ENCODE results near the gene NIN. TPM values are rescaled to one million over a fixed set of nuclear protein-coding genes. Genes with fewer than 3 reads are reported as not detected.
A peak's percentile ranks its signal among the peaks of the same experiment; 100 is the strongest.

The NIN gene
- total RNA-seq (100 to 1,000 TPM; 124 to 137 TPM), polyA plus RNA-seq (10 to 100 TPM; 37.1 to 60.2 (median 42.7) TPM), total RNA-seq (252 to 512 (median 359) reads per million in 6 experiments)

GRCh38 chr14:50830932-50831725, at the start of gene NIN:
Gene NIN, minus strand, starts transcription at chr14:50831162. Its CDS starts 9,106 bp downstream, at chr14:50822056.
- Mint-ChIP-seq H3K4me3 (peak within 1 kb of the TSS; percentile 89 to 99 (median 98)), H3K27ac (peak within 1 kb of the TSS; percentile 95 to 99 (median 98)), H3K4me1 (peaks cover 40 to 80% (median 70%) of the 10 kb centered on the region in 4 donors), H3K9me3 (no peaks in the 10 kb centered on the region), H3K36me3 (peaks cover 0 to 8% (median 0%) of the 10 kb centered on the region in 3 donors), H3K27me3 (no peaks in the 10 kb centered on the region)
- DNase-seq: peak; percentile 63 to 83 (median 72)
- peak; percentile 77 to 81 for ATAC-seq
- POLR2A ChIA-PET: interaction anchor here (1.0 to 4.8 kb wide), 12 partner anchors 10 to 1211 kb away, joined by 3 to 79 read pairs (median 8); partner anchors contain the start of genes MGAT2 and RPL36AL

DNA sequence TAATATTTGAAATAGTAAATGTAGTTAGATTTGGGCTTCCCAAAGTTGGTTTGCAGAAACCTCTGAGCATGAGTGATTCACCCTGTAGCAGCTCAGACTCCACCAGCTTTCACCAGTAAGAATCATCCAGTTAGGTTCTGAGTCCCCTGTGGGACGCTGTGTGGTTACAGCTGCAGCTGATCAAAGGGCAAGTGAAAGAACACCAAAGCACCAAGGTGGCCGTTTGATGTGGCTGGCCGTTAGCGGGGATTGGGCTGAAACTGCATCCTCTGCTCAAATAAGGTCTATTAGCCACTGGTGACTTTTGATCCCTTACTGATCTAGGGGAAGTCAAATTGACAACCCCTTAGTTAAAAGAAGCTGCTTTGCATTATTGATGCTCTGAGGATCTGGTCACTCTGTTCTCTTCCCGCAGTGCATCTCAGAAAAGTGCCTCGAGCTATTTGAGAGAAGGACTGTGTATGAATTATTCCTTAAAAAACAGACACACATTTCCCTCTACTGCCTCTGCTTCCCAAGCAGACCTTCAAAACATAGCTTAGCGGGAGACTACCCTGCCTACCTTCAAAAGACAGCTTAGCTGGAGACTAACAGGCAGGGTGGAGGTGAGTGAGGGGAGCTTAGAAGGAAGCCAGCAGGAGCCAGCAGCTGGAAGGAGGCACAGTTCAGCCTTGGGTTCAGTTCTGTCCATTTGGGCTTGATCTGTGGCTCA, 44.6 kb upstream of the NIN start:
- POLR2A ChIA-PET: interaction anchor here (1.4 kb wide), 1 partner anchor 91 kb away, joined by 4 read pairs; no protein-coding TSS in a partner anchor
- peak; percentile 22 to 78 (median 61) for DNase-seq
- peaks cover 17 to 48% (median 41%) of the 10 kb centered on the region in 4 donors for H3K4me1 Mint-ChIP-seq
- H3K27me3 Mint-ChIP-seq: peaks cover 22 to 36% (median 25%) of the 10 kb centered on the region in 5 donors
- no peak overlapping the region for H3K27ac Mint-ChIP-seq
- peak overlapping the region in 8 of 10 donors; percentile 7 to 65 (median 56) for H3K4me3 Mint-ChIP-seq
- peaks cover 0 to 3% (median 0%) of the 10 kb centered on the region in 3 donors for H3K36me3 Mint-ChIP-seq
- ATAC-seq: peak; percentile 93 to 95
- H3K9me3 Mint-ChIP-seq: no peaks in the 10 kb centered on the region

GRCh38 chr14:50874757-50875156, 43.8 kb upstream of the NIN start:
- POLR2A ChIA-PET: interaction anchor here (1.4 kb wide), 1 partner anchor 90 kb away, joined by 4 read pairs; no protein-coding TSS in a partner anchor
- H3K27me3 Mint-ChIP-seq: peaks cover 26 to 41% (median 33%) of the 10 kb centered on the region in 5 donors
- ATAC-seq (no peak), DNase-seq (no peak)
- peak overlapping the region in 1 of 10 donors; percentile 7 for H3K27ac Mint-ChIP-seq
- no peaks in the 10 kb centered on the region for H3K9me3 Mint-ChIP-seq
- H3K4me3 Mint-ChIP-seq: peak overlapping the region in 9 of 10 donors; percentile 7 to 65 (median 54)
- H3K36me3 Mint-ChIP-seq: peaks cover 0 to 8% (median 0%) of the 10 kb centered on the region in 3 donors
- peaks cover 21 to 48% (median 44%) of the 10 kb centered on the region in 4 donors for H3K4me1 Mint-ChIP-seq

- peak within 1 kb of the TSS in 4 of 10 donors; percentile 27 to 66 (median 52) for H3K27ac Mint-ChIP-seq
- peaks cover 0 to 8% (median 0%) of the 10 kb centered on the region in 3 donors for H3K36me3 Mint-ChIP-seq
- POLR2A ChIA-PET: no interaction called here
- DNase-seq (peak in 1 of 10 donors; percentile 15), ATAC-seq (peak in 1 of 2 donors; percentile 25)
- no peaks in the 10 kb centered on the region for H3K9me3 Mint-ChIP-seq
- peaks cover 35 to 64% (median 56%) of the 10 kb centered on the region in 5 donors for H3K27me3 Mint-ChIP-seq
- peak within 1 kb of the TSS in 8 of 10 donors; percentile 22 to 68 (median 40) for H3K4me3 Mint-ChIP-seq
- peaks cover 21 to 48% (median 44%) of the 10 kb centered on the region in 4 donors for H3K4me1 Mint-ChIP-seq
Measured at GRCh38 chr14:50871914-50872732, 41.2 kb upstream of the NIN start, which contains the start of gene ABHD12B. Gene ABHD12B, plus strand, starts transcription at chr14:50872053. Its CDS starts 122 bp downstream, at chr14:50872175.

GRCh38 chr14:50871228-50871627, 40.3 kb upstream of the NIN start:
- POLR2A ChIA-PET: no interaction called here
- H3K4me3 Mint-ChIP-seq: peak overlapping the region in 7 of 10 donors; percentile 22 to 68 (median 44)

GRCh38 chr14:50865391-50866076, 34.6 kb upstream of the NIN start:
- POLR2A ChIA-PET: interaction anchor here (1.8 kb wide), 1 partner anchor 88 kb away, joined by 5 read pairs; no protein-coding TSS in a partner anchor
- Mint-ChIP-seq H3K4me1 (peaks cover under 1 to 6% (median 3%) of the 10 kb centered on the region in 4 donors), H3K9me3 (no peaks in the 10 kb centered on the region), H3K27me3 (peaks cover 30 to 56% (median 39%) of the 10 kb centered on the region in 5 donors), H3K36me3 (peaks cover 0 to 5% (median 0%) of the 10 kb centered on the region in 3 donors), H3K4me3 (no peak overlapping the region), H3K27ac (no peak overlapping the region)
- no peak for DNase-seq
- no peak for ATAC-seq

More at GRCh38 chr14:50871228-50871627, 40.3 kb upstream of the NIN start:
- no peak for ATAC-seq
- Mint-ChIP-seq H3K9me3 (no peaks in the 10 kb centered on the region), H3K27me3 (peaks cover 42 to 73% (median 63%) of the 10 kb centered on the region in 5 donors), H3K4me1 (peaks cover 21 to 47% (median 42%) of the 10 kb centered on the region in 4 donors), H3K36me3 (peaks cover 0 to 8% (median 0%) of the 10 kb centered on the region in 3 donors), H3K27ac (peak overlapping the region in 4 of 10 donors; percentile 27 to 66 (median 52))
- no peak for DNase-seq

- H3K27ac Mint-ChIP-seq: no peak overlapping the region
- POLR2A ChIA-PET: interaction anchor here (1.8 kb wide), 1 partner anchor 87 kb away, joined by 5 read pairs; no protein-coding TSS in a partner anchor
- DNase-seq (no peak), ATAC-seq (no peak)
- H3K4me3 Mint-ChIP-seq: no peak overlapping the region
- no peaks in the 10 kb centered on the region for H3K9me3 Mint-ChIP-seq
- H3K36me3 Mint-ChIP-seq: no peaks in the 10 kb centered on the region
- peaks cover 0 to 4% (median under 1%) of the 10 kb centered on the region in 4 donors for H3K4me1 Mint-ChIP-seq
- H3K27me3 Mint-ChIP-seq: peaks cover 24 to 50% (median 33%) of the 10 kb centered on the region in 5 donors
Measured at GRCh38 chr14:50864946-50865345, 34.0 kb upstream of the NIN start.

DNA sequence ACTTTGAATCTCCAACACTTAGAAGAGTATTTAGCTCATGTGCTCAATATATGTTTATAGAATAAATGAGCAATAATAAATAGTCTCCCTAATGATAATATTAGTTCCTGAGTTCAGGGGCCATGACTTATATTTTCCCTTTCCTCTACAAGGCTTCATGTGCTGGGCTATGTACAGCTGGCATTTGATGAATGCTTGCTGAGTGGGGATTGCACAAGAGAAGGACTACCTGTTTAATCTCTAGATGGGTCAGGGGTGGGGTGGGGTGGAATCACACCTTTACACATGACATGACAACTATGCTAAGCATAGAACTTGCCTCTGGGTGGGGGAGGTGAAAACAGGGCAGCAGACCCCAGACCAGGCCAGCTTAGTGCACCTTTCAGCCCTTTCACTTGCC, 33.3 kb upstream of the NIN start:
- Mint-ChIP-seq H3K27me3 (peaks cover 18 to 43% (median 26%) of the 10 kb centered on the region in 5 donors), H3K36me3 (no peaks in the 10 kb centered on the region), H3K9me3 (no peaks in the 10 kb centered on the region), H3K4me1 (peaks cover 0 to 6% (median 2%) of the 10 kb centered on the region in 4 donors), H3K4me3 (no peak overlapping the region), H3K27ac (no peak overlapping the region)
- POLR2A ChIA-PET: no interaction called here
- DNase-seq (no peak), ATAC-seq (no peak)

- Mint-ChIP-seq H3K9me3 (no peaks in the 10 kb centered on the region), H3K4me1 (peaks cover 0 to 10% (median 5%) of the 10 kb centered on the region in 4 donors), H3K36me3 (no peaks in the 10 kb centered on the region), H3K27ac (peak overlapping the region in 2 of 10 donors; percentile 20 to 22), H3K27me3 (peaks cover 8 to 22% (median 13%) of the 10 kb centered on the region in 5 donors), H3K4me3 (no peak overlapping the region)
- DNase-seq (no peak), ATAC-seq (no peak)
- POLR2A ChIA-PET: no interaction called here
Measured at GRCh38 chr14:50862036-50862570, 31.1 kb upstream of the NIN start.

GRCh38 chr14:50860478-50861086, 29.6 kb upstream of the NIN start:
- POLR2A ChIA-PET: interaction anchor here (0.5 to 4.8 kb wide), 13 partner anchors 11 to 234 kb away, joined by 3 to 70 read pairs (median 5); partner anchors contain the start of genes NIN and TRIM9
- DNase-seq: peak; percentile 80 to 94 (median 88)
- Mint-ChIP-seq H3K36me3 (no peaks in the 10 kb centered on the region), H3K4me3 (peak overlapping the region; percentile 89 to 96 (median 93)), H3K9me3 (no peaks in the 10 kb centered on the region), H3K4me1 (peaks cover 0 to 9% (median 5%) of the 10 kb centered on the region in 4 donors), H3K27ac (peak overlapping the region; percentile 77 to 97 (median 93)), H3K27me3 (peaks cover 0 to 6% (median 3%) of the 10 kb centered on the region in 5 donors)
- ATAC-seq: peak; percentile 75 to 81
